Nephron progenitor cell (in vitro differentiated cells): ENCODE data around the gene CST9.

ENCODE experiments used
- DNase-seq: peaks from one replicate; pipeline ENCODE4 v3.0.0; 2021
- H3K27ac Mint-ChIP-seq: 2 replicates; pipeline ENCODE4 v1.8.0; 2021; ENCODE audit warnings: mild to moderate bottlenecking, moderate library complexity, mixed read lengths
- H3K27me3 Mint-ChIP-seq: 2 replicates; pipeline ENCODE4 v1.8.0; 2021; ENCODE audit warnings: mild to moderate bottlenecking, low read depth, mixed read lengths; ENCODE audit not compliant: poor library complexity
- H3K36me3 Mint-ChIP-seq: 2 replicates; pipeline ENCODE4 v1.8.0; 2021; ENCODE audit warnings: low read depth, mixed read lengths
- H3K4me1 Mint-ChIP-seq: 2 replicates; pipeline ENCODE4 v1.8.0; 2021; ENCODE audit warnings: mixed read lengths
- H3K4me3 Mint-ChIP-seq: 2 replicates; pipeline ENCODE4 v1.8.0; 2021; ENCODE audit warnings: mild to moderate bottlenecking, moderate library complexity, mixed read lengths
- H3K9me3 Mint-ChIP-seq: 2 replicates; pipeline ENCODE4 v1.8.0; 2021; ENCODE audit warnings: mild to moderate bottlenecking, moderate library complexity, mixed read lengths
- CTCF ChIP-seq: fragments of 200-600 bp; sonication (generic); IDR thresholded peaks from 2 replicates; pipeline ENCODE4 v1.5.0; 2021; ENCODE audit warnings: antibody characterized with exemption

CST9 gene

GRCh38 chr20:23651117-23651516, 45.4 kb upstream of the CST9 start:
- Mint-ChIP-seq H3K4me1 (peaks cover 6% of the 10 kb centered on the region), H3K4me3 (no peak overlapping the region), H3K36me3 (no peaks in the 10 kb centered on the region), H3K27ac (no peak overlapping the region), H3K9me3 (no peaks in the 10 kb centered on the region), H3K27me3 (peaks cover 3% of the 10 kb centered on the region)
- DNase-seq = no peak
- TF ChIP-seq CTCF = no peak

- Mint-ChIP-seq H3K4me1 (peaks cover 4% of the 10 kb centered on the region), H3K4me3 (no peak overlapping the region), H3K36me3 (no peaks in the 10 kb centered on the region), H3K9me3 (no peaks in the 10 kb centered on the region), H3K27ac (no peak overlapping the region), H3K27me3 (peaks cover 3% of the 10 kb centered on the region)
- no peak for TF ChIP-seq CTCF
- DNase-seq = no peak
Measured at GRCh38 chr20:23649830-23650417, 44.2 kb upstream of the CST9 start.

- H3K4me1 Mint-ChIP-seq = peaks cover 4% of the 10 kb centered on the region
- H3K27ac Mint-ChIP-seq = no peak overlapping the region
- H3K36me3 Mint-ChIP-seq = no peaks in the 10 kb centered on the region
- peaks cover 3% of the 10 kb centered on the region for H3K27me3 Mint-ChIP-seq
- no peaks in the 10 kb centered on the region for H3K9me3 Mint-ChIP-seq
- H3K4me3 Mint-ChIP-seq = no peak overlapping the region
- no peak for TF ChIP-seq CTCF
- no peak for DNase-seq
Measured at GRCh38 chr20:23649242-23649641, 43.5 kb upstream of the CST9 start.

DNA sequence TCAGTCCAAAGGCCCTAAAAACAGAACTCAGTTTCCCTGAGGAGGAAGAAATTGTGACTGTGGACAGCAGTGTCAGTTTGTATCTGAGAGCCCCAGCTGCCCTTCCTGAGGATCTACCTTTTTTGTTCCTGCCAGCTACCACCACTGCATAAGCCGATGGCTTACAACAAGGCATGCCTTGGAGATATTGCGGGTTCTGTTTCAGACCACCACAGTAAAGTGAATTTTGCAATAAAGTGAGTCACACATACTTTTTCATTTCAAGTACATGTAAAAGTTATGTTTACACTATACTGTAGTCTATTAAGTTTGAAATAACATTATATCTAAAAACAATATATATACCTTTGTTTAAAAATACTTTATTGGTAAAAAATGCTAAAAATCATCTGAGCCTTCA, 41.6 kb upstream of the CST9 start:
- H3K4me3 Mint-ChIP-seq = no peak overlapping the region
- no peak for DNase-seq
- H3K27me3 Mint-ChIP-seq = peaks cover 3% of the 10 kb centered on the region
- H3K36me3 Mint-ChIP-seq = no peaks in the 10 kb centered on the region
- no peaks in the 10 kb centered on the region for H3K9me3 Mint-ChIP-seq
- H3K27ac Mint-ChIP-seq = no peak overlapping the region
- peaks cover 5% of the 10 kb centered on the region for H3K4me1 Mint-ChIP-seq
- TF ChIP-seq CTCF = no peak

DNA sequence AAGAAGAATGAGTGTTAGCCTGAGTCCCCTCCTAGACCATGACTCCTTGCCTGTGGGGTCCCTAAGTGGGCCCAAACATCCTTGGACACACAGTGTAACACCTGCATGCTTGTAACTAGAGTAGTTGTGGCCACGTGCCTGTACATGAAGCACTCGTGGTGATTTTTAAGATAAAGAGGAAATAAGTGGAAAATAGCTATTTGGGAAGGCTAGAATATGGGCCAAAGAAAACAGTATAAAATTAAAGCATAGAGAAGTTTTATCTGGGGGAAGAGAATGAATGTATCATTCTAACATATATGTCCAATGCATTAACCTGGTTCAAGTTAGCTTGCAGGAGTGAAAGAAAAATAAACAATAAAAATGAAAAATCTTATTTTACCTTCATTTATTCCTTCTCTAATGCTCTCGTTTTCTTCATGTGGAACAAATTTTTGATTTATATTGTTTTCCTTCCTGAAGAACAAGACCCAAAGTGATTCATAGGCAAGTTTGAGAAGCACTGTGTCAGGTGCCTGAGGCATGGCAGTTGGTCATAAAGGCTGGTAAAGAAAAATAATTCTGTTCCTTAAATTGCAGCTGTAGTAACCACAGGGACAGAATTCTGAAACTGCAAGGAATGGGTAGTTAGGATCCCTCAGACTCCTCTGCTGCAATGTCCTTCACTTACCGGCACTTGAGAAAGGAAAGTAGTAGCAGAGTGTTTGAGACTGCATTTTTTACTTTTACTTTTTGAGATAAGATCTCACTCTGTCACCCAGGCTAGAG, 40.6 kb upstream of the CST9 start:
- H3K27ac Mint-ChIP-seq = no peak overlapping the region
- DNase-seq = no peak
- no peak overlapping the region for H3K4me3 Mint-ChIP-seq
- TF ChIP-seq CTCF = no peak
- H3K27me3 Mint-ChIP-seq = peaks cover 3% of the 10 kb centered on the region
- H3K4me1 Mint-ChIP-seq = peaks cover 10% of the 10 kb centered on the region
- no peaks in the 10 kb centered on the region for H3K36me3 Mint-ChIP-seq
- no peaks in the 10 kb centered on the region for H3K9me3 Mint-ChIP-seq

DNA sequence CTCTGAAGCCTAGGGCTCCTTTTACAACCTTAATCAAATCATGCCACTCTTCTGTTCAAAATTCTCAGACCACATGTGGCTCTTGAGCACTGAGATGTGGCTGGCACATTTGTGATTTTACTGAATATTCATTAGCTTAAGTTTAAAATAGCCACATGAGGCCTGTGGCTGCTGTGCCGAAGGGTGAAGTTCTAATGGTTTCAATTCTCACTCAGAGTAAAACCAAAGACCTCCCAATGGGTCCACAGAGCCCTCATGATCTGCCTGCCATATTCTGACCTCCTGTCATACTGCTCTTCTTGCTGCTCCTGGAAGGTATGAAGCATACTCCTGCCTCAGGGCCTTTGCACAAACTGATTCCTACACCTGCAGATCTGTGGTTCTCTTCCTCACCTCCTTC, 39.9 kb upstream of the CST9 start:
- no peak for TF ChIP-seq CTCF
- H3K27me3 Mint-ChIP-seq = no peaks in the 10 kb centered on the region
- peaks cover 16% of the 10 kb centered on the region for H3K4me1 Mint-ChIP-seq
- no peak overlapping the region for H3K27ac Mint-ChIP-seq
- DNase-seq = no peak
- H3K9me3 Mint-ChIP-seq = no peaks in the 10 kb centered on the region
- H3K4me3 Mint-ChIP-seq = no peak overlapping the region
- no peaks in the 10 kb centered on the region for H3K36me3 Mint-ChIP-seq
